CD8-positive, alpha-beta memory T cell (primary cell): Measurements from ENCODE around the gene RBP3. TPM values are rescaled to one million over a fixed set of nuclear protein-coding genes. Genes with fewer than 3 reads are reported as not detected.
A peak's percentile ranks its signal among the peaks of the same experiment; 100 is the strongest.

Experiments used
- CTCF ChIA-PET: fragments of 350-600 bp; sonication (Branson Sonifier 250); formaldehyde crosslinking; loops from one replicate; lab custom pipeline; 2021; ENCODE audit warnings: antibody characterized with exemption; lab: Charles Lee
- POLR2A ChIA-PET: fragments of 350-600 bp; sonication (Branson Sonifier 250); formaldehyde crosslinking; loops from one replicate; lab custom pipeline; 2021; ENCODE audit warnings: antibody characterized with exemption; lab: Charles Lee
- DNase-seq, 5 donors: peaks; one replicate each; pipeline versions ENCODE4 v3.0.0 to v3.0.0-alpha.2; 2020 to 2022; ENCODE audit warnings: mixed read lengths in 1 of 5
- H3K27ac ChIP-seq: one replicate; pipeline ENCODE4 v1.7.0; 2013; ENCODE audit warnings: low read depth, mild to moderate bottlenecking, low read length, moderate library complexity
- H3K27me3 ChIP-seq: 2 replicates; pipeline ENCODE4 v1.7.0; 2013; ENCODE audit warnings: low read length, mild to moderate bottlenecking; ENCODE audit not compliant: insufficient read depth, poor library complexity, severe bottlenecking
- H3K36me3 ChIP-seq: 2 replicates; pipeline ENCODE4 v1.7.0; 2013; ENCODE audit warnings: mild to moderate bottlenecking, low read length, moderate library complexity; ENCODE audit not compliant: insufficient read depth
- H3K4me1 ChIP-seq: 2 replicates; pipeline ENCODE4 v1.7.0; 2013; ENCODE audit warnings: mild to moderate bottlenecking, low read length, moderate library complexity; ENCODE audit not compliant: insufficient read depth
- H3K4me3 ChIP-seq: 2 replicates; pipeline ENCODE4 v1.7.0; 2013; ENCODE audit warnings: mild to moderate bottlenecking, low read length
- H3K9me3 ChIP-seq: 2 replicates; pipeline ENCODE4 v1.7.0; 2013; ENCODE audit warnings: mild to moderate bottlenecking, low read length
- H3K27ac Mint-ChIP-seq, 8 donors: one replicate each; pipeline ENCODE4 v1.8.0; 2020 to 2021; ENCODE audit warnings: mixed read lengths in 8 of 8, mild to moderate bottlenecking in 6 of 8, inconsistent platforms in 3 of 8, moderate library complexity in 3 of 8
- H3K27me3 Mint-ChIP-seq, 2 donors: one replicate each; pipeline ENCODE4 v1.8.0; 2020 to 2021; ENCODE audit warnings: mixed read lengths in 2 of 2, mild to moderate bottlenecking in 1 of 2, moderate library complexity in 1 of 2
- H3K36me3 Mint-ChIP-seq, 3 donors: one replicate each; pipeline ENCODE4 v1.8.0; 2020 to 2021; ENCODE audit warnings: mixed read lengths in 3 of 3, inconsistent platforms in 1 of 3, mild to moderate bottlenecking in 1 of 3
- H3K4me1 Mint-ChIP-seq, 3 donors: one replicate each; pipeline ENCODE4 v1.8.0; 2020 to 2021; ENCODE audit warnings: mixed read lengths in 3 of 3, inconsistent platforms in 1 of 3, mild to moderate bottlenecking in 1 of 3
- H3K4me3 Mint-ChIP-seq, 7 donors: one replicate each; pipeline ENCODE4 v1.8.0; 2020 to 2021; ENCODE audit warnings: mixed read lengths in 7 of 7, mild to moderate bottlenecking in 6 of 7, moderate library complexity in 4 of 7, inconsistent platforms in 2 of 7
- H3K9me3 Mint-ChIP-seq, 5 donors: one replicate each; pipeline ENCODE4 v1.8.0; 2020 to 2022; ENCODE audit warnings: mixed read lengths in 5 of 5, mild to moderate bottlenecking in 3 of 5, moderate library complexity in 2 of 5, inconsistent platforms in 1 of 5
- polyA plus RNA-seq: library from polyadenylated mRNA; unstranded; fragments of 300-500 nt; fragmentation: Illumina TruSeq; gene quantifications from one replicate; pipeline ENCODE4 v1.2.3, GENCODE V29; 2021
- total RNA-seq, 2 experiments: library from RNA; stranded (reverse); gene quantifications; one replicate each; pipeline ENCODE4 v1.2.3, GENCODE V29; 2021

RBP3 gene
- total RNA-seq, result not detected
- not detected for polyA plus RNA-seq

GRCh38 chr10:47348138-47348651 lies at the start of gene RBP3:
TSS of gene RBP3 (plus strand) at chr10:47348363. CDS start at chr10:47348485, 122 bp downstream.
- no peak within 1 kb of the TSS for H3K4me3 Mint-ChIP-seq
- no peaks in the 10 kb centered on the region for H3K9me3 ChIP-seq
- no peaks in the 10 kb centered on the region for H3K27me3 ChIP-seq
- POLR2A ChIA-PET, result no interaction called here
- no peaks in the 10 kb centered on the region for H3K36me3 Mint-ChIP-seq
- DNase-seq, result no peak
- H3K4me3 ChIP-seq, result no peak within 1 kb of the TSS
- CTCF ChIA-PET, result no interaction called here
- peaks cover 0 to 1% of the 10 kb centered on the region in 2 donors for H3K27me3 Mint-ChIP-seq
- no peaks in the 10 kb centered on the region for H3K4me1 Mint-ChIP-seq
- H3K36me3 ChIP-seq, result no peaks in the 10 kb centered on the region
- no peak within 1 kb of the TSS for H3K27ac Mint-ChIP-seq
- no peak within 1 kb of the TSS for H3K27ac ChIP-seq
- no peaks in the 10 kb centered on the region for H3K4me1 ChIP-seq
- H3K9me3 Mint-ChIP-seq, result no peaks in the 10 kb centered on the region

- H3K4me3 ChIP-seq, result no peak overlapping the region
- H3K27me3 ChIP-seq, result no peaks in the 10 kb centered on the region
- POLR2A ChIA-PET, result no interaction called here
- no peaks in the 10 kb centered on the region for H3K36me3 Mint-ChIP-seq
- peaks cover 17 to 25% of the 10 kb centered on the region in 2 donors for H3K27me3 Mint-ChIP-seq
- H3K4me3 Mint-ChIP-seq, result peak overlapping the region in 1 of 7 donors; percentile 18
- H3K36me3 ChIP-seq, result no peaks in the 10 kb centered on the region
- peaks cover 3 to 14% (median 4%) of the 10 kb centered on the region in 3 donors for H3K4me1 Mint-ChIP-seq
- H3K4me1 ChIP-seq, result no peaks in the 10 kb centered on the region
- no peak overlapping the region for H3K27ac Mint-ChIP-seq
- H3K9me3 Mint-ChIP-seq, result no peaks in the 10 kb centered on the region
- no peak for DNase-seq
- CTCF ChIA-PET, result interaction anchor here (1.8 kb wide), 1 partner anchor 12 kb away, joined by 5 read pairs; no protein-coding TSS in a partner anchor
- H3K27ac ChIP-seq, result no peak overlapping the region
- H3K9me3 ChIP-seq, result no peaks in the 10 kb centered on the region
These were observed 49.4 kb upstream of the RBP3 start for GRCh38 chr10:47298715-47299114.

DNA sequence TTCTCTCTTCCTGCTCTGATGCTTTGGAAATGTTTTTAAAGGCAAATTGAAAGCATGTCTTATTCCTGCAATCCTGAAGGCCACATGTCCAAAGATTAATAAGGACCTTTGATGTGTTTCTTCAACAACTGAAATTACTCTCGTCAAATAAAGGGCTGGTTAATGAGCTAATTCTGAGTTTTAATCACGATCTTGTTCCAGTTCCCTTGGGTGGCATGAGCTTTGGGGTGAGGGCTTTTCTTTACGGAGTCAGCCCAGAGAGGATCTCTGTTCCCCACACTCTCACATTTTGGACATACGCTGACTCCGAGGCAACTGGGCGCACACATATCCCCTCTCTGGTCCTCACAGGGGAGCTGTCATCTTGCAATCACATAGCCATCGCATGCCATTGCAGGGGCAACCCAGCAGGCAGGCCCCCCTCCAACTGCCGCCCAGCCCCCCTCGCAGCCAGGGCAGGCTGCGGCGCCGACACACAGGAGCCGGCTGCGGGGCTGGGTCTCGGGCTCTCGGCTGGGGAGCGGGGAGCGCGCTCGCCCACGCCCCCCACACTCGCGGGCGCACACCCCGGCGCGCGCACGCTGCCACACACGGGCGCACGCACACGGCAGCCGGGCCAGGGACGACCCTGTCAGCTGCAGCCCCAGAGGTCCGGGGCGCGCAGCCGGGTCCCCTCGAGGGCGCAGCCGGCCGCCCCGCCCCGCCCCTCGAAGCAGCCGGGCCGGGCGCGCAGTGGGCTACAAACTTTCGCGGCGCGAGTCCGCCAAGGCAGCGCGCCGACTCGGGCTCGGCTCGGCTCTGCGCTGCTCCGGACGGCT lies 48.3 kb upstream of the RBP3 start, which contains the start of gene GDF10:
TSS of gene GDF10 (plus strand) at position 587 of the 818 bp plus-strand sequence. CDS start 455 bp downstream, outside the sequence.
- Histone ChIP-seq H3K27me3 (no peaks in the 10 kb centered on the region), H3K4me1 (no peaks in the 10 kb centered on the region), H3K27ac (no peak within 1 kb of the TSS), H3K4me3 (no peak within 1 kb of the TSS), H3K9me3 (no peaks in the 10 kb centered on the region), H3K36me3 (no peaks in the 10 kb centered on the region)
- H3K36me3 Mint-ChIP-seq, result no peaks in the 10 kb centered on the region
- H3K27me3 Mint-ChIP-seq, result peaks cover 17 to 25% of the 10 kb centered on the region in 2 donors
- peak within 1 kb of the TSS; percentile 22 to 80 (median 68) for H3K4me3 Mint-ChIP-seq
- no peaks in the 10 kb centered on the region for H3K9me3 Mint-ChIP-seq
- peaks cover 3 to 14% (median 4%) of the 10 kb centered on the region in 3 donors for H3K4me1 Mint-ChIP-seq
- H3K27ac Mint-ChIP-seq, result peak within 1 kb of the TSS in 2 of 8 donors; percentile 59 to 83
- peak in 1 of 5 donors; percentile 28 for DNase-seq
- CTCF ChIA-PET, result interaction anchor here (1.8 kb wide), 1 partner anchor 11 kb away, joined by 5 read pairs; no protein-coding TSS in a partner anchor
- POLR2A ChIA-PET, result no interaction called here

DNA sequence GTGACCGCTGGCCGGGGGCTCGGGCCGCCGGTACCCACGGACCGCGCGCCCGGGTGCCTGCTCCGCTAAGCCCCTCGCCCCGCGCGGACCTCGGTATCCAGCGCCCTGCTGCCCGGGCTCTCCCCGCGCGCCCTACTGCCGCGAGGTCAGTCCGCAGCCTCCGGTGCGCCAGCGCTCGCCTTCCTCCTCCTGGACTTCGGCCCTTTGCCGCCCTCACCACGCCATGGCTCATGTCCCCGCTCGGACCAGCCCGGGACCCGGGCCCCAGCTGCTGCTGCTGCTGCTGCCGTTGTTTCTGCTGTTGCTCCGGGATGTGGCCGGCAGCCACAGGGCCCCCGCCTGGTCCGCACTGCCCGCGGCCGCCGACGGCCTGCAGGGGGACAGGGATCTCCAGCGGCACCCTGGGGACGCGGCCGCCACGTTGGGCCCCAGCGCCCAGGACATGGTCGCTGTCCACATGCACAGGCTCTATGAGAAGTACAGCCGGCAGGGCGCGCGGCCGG lies 47.7 kb upstream of the RBP3 start:
- POLR2A ChIA-PET, result no interaction called here
- no peaks in the 10 kb centered on the region for H3K27me3 ChIP-seq
- Mint-ChIP-seq H3K4me1 (peaks cover 3 to 14% (median 4%) of the 10 kb centered on the region in 3 donors), H3K36me3 (no peaks in the 10 kb centered on the region), H3K27ac (peak overlapping the region in 2 of 8 donors; percentile 59 to 83), H3K4me3 (peak overlapping the region in 6 of 7 donors; percentile 22 to 80 (median 69)), H3K27me3 (peaks cover 17 to 25% of the 10 kb centered on the region in 2 donors), H3K9me3 (no peaks in the 10 kb centered on the region)
- CTCF ChIA-PET, result no interaction called here
- H3K4me3 ChIP-seq, result no peak overlapping the region
- DNase-seq, result no peak
- no peak overlapping the region for H3K27ac ChIP-seq
- no peaks in the 10 kb centered on the region for H3K9me3 ChIP-seq
- H3K36me3 ChIP-seq, result no peaks in the 10 kb centered on the region
- H3K4me1 ChIP-seq, result no peaks in the 10 kb centered on the region

DNA sequence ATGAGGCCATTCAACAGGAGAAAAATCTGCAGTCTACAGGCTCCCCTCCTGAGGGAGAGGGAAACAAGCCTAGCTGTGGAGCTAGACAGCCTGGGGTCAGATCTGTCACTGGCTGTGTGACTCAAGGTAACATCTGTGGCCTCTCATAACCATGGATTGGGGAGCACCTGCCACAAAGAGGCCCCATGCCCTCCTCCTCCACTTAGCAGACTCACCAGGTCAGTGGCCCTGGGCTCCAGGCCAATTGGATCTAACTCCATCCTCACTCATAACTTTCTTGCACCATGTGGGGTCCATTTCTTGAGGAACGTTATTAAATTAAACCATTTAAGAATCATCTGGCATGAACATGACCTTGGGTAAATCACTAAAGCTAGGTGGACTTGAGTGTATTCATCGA lies 46.3 kb upstream of the RBP3 start:
- ChIA-PET POLR2A (no interaction called here), CTCF (interaction anchor here (1.0 kb wide), 1 partner anchor 277 kb away, joined by 4 read pairs; no protein-coding TSS in a partner anchor)
- Mint-ChIP-seq H3K4me3 (peak overlapping the region in 1 of 7 donors; percentile 34), H3K27me3 (peaks cover 17 to 21% of the 10 kb centered on the region in 2 donors), H3K27ac (no peak overlapping the region), H3K9me3 (no peaks in the 10 kb centered on the region), H3K4me1 (peaks cover 3 to 18% (median 4%) of the 10 kb centered on the region in 3 donors), H3K36me3 (no peaks in the 10 kb centered on the region)
- H3K4me1 ChIP-seq, result peaks cover under 1% of the 10 kb centered on the region
- DNase-seq, result no peak
- no peaks in the 10 kb centered on the region for H3K9me3 ChIP-seq
- H3K4me3 ChIP-seq, result no peak overlapping the region
- H3K36me3 ChIP-seq, result no peaks in the 10 kb centered on the region
- H3K27me3 ChIP-seq, result no peaks in the 10 kb centered on the region
- H3K27ac ChIP-seq, result no peak overlapping the region

DNA sequence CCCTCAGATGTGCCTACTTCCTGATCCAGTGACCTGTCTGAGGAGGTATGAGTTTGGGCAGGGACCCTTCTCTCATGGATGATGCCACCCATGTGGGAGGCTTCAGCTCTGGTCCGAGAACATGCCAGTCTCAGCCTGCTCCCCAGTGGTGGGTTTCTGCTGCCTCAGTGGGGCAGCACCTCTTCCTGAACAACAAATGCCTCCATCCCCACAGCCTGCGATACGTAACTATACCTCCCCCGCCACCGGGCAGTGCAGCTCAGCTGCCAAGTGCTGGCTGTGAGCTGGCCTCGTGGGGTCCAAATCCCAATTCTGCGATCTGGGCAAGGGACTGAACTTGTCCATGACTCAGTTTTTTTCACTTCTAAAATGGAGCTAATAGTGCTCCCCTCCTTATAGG lies 45.1 kb upstream of the RBP3 start:
- Mint-ChIP-seq H3K4me1 (peaks cover 3 to 18% (median 4%) of the 10 kb centered on the region in 3 donors), H3K4me3 (no peak overlapping the region), H3K36me3 (no peaks in the 10 kb centered on the region), H3K27me3 (peaks cover 13 to 14% of the 10 kb centered on the region in 2 donors), H3K27ac (no peak overlapping the region), H3K9me3 (no peaks in the 10 kb centered on the region)
- ChIA-PET CTCF (interaction anchor here (1.7 to 1.9 kb wide), 2 partner anchors 9 to 255 kb away, joined by 6 to 8 read pairs; no protein-coding TSS in a partner anchor), POLR2A (interaction anchor here (0.5 kb wide), 1 partner anchor 45 kb away, joined by 6 read pairs; no protein-coding TSS in a partner anchor)
- no peak for DNase-seq
- Histone ChIP-seq H3K9me3 (no peaks in the 10 kb centered on the region), H3K4me3 (no peak overlapping the region), H3K4me1 (peaks cover 9% of the 10 kb centered on the region), H3K36me3 (no peaks in the 10 kb centered on the region), H3K27me3 (no peaks in the 10 kb centered on the region), H3K27ac (no peak overlapping the region)

DNA sequence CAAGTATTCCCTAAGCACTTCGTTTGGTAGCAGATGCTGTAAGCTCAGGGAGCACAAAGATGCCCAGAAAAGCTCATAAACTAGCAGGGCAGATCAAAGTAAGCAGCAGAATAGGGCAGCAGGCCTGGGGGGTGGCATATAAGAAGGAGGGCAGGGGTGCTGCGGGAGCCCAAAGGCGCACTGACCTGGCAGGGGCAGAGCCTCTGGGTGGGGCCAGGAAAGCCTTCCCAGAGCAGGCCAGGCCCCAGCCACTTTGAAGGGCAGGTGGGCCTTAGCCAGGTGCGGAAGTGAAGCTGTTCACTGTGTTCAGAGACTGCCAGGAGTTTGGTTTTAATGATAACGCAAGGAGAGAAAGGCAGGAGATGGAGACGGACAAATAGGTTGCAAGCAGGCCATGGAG lies 44.3 kb upstream of the RBP3 start:
- peaks cover 9% of the 10 kb centered on the region for H3K4me1 ChIP-seq
- peaks cover 13% of the 10 kb centered on the region in 2 donors for H3K27me3 Mint-ChIP-seq
- no peaks in the 10 kb centered on the region for H3K36me3 Mint-ChIP-seq
- H3K27ac ChIP-seq, result no peak overlapping the region
- no peak for DNase-seq
- POLR2A ChIA-PET, result interaction anchor here (0.5 kb wide), 1 partner anchor 46 kb away, joined by 6 read pairs; no protein-coding TSS in a partner anchor
- H3K9me3 Mint-ChIP-seq, result no peaks in the 10 kb centered on the region
- no peaks in the 10 kb centered on the region for H3K9me3 ChIP-seq
- CTCF ChIA-PET, result interaction anchor here (1.7 to 1.9 kb wide), 2 partner anchors 8 to 256 kb away, joined by 6 to 8 read pairs; no protein-coding TSS in a partner anchor
- H3K36me3 ChIP-seq, result no peaks in the 10 kb centered on the region
- no peaks in the 10 kb centered on the region for H3K27me3 ChIP-seq
- no peak overlapping the region for H3K27ac Mint-ChIP-seq
- peaks cover 3 to 18% (median 4%) of the 10 kb centered on the region in 3 donors for H3K4me1 Mint-ChIP-seq
- no peak overlapping the region for H3K4me3 ChIP-seq
- no peak overlapping the region for H3K4me3 Mint-ChIP-seq
